ENCODE results near the gene DUS2. TPM values are rescaled to one million over a fixed set of nuclear protein-coding genes. Genes with fewer than 3 reads are reported as not detected.
A peak's percentile ranks its signal among the peaks of the same experiment; 100 is the strongest.
"Not testable (repeated sequence)": the region's sequence is repeated elsewhere in the genome, so short reads cannot be mapped to it uniquely, and the experiment has no call there.

Gene DUS2
- total and polyA plus RNA-seq, 11 donors, result 3.8 to 11.5 (median 7.2) TPM

- intact Hi-C loops (cut with DNase I), result loop anchor here in 3 of 10 donors (10.0 kb wide), 2 partner anchors 49 to 229 kb away; no protein-coding TSS in a partner anchor
- DNase-seq, result no peak
- WGBS, 4 donors, result 82 to 91% (median 90%) methylated on average over 5 of the region's 5 CpGs
- H3K27ac ChIP-seq, result peak overlapping the region in 1 of 12 donors; percentile 28
- H3K4me3 ChIP-seq, result no peak overlapping the region
- H3K36me3 ChIP-seq, result peaks cover 0 to 11% (median 0%) of the 10 kb centered on the region in 9 donors
- peaks cover 0 to 52% (median 16%) of the 10 kb centered on the region in 12 donors for H3K4me1 ChIP-seq
- no peaks in the 10 kb centered on the region for H3K9me3 ChIP-seq
- TF ChIP-seq CTCF (IDR thresholded peaks at IDR 0.05), result no peak
- TF ChIP-seq POLR2A (IDR thresholded peaks at IDR 0.05), result no peak
- H3K27me3 ChIP-seq, result no peaks in the 10 kb centered on the region
- no peak for ATAC-seq
Observed at GRCh38 chr16:67995423-67995822, 27.7 kb upstream of the DUS2 start.

GRCh38 chr16:67996666-67997065 is 26.4 kb upstream of the DUS2 start:
- H3K36me3 ChIP-seq, result peaks cover 0 to under 1% (median 0%) of the 10 kb centered on the region in 9 donors
- WGBS, 4 donors, result 93 to 97% (median 94%) methylated on average over 5 of the region's 5 CpGs
- DNase-seq, result no peak

GRCh38 chr16:67998231-67998778 is 24.8 kb upstream of the DUS2 start:
- Histone ChIP-seq H3K4me1 (peaks cover 0 to 62% (median 16%) of the 10 kb centered on the region in 12 donors), H3K4me3 (peak overlapping the region in 2 of 12 donors; percentile 28 to 56)
- H3K27me3 ChIP-seq, DNase-seq, H3K9me3 ChIP-seq, ATAC-seq, H3K36me3 ChIP-seq, H3K27ac ChIP-seq: not testable (repeated sequence)
- intact Hi-C loops (cut with DNase I), result loop anchor here in 3 of 10 donors (10.0 kb wide), 2 partner anchors 46 to 226 kb away; no protein-coding TSS in a partner anchor
- WGBS, 4 donors, result 93 to 98% (median 97%) methylated on average over 18 to 36 of the region's 36 CpGs

More at GRCh38 chr16:67996666-67997065, 26.4 kb upstream of the DUS2 start:
- TF ChIP-seq CTCF (IDR thresholded peaks at IDR 0.05) (no peak), POLR2A (IDR thresholded peaks at IDR 0.05) (no peak)
- Histone ChIP-seq H3K9me3 (no peaks in the 10 kb centered on the region), H3K4me3 (no peak overlapping the region), H3K27me3 (no peaks in the 10 kb centered on the region), H3K27ac (no peak overlapping the region), H3K4me1 (peaks cover 0 to 64% (median 19%) of the 10 kb centered on the region in 12 donors)
- intact Hi-C loops (cut with DNase I), result loop anchor here in 3 of 10 donors (10.0 kb wide), 2 partner anchors 48 to 228 kb away; no protein-coding TSS in a partner anchor
- ATAC-seq, result no peak

GRCh38 chr16:67998779-67999688 is 24.1 kb upstream of the DUS2 start, which contains the start of gene DPEP2:
Gene DPEP2, minus strand, starts transcription at chr16:67999484. Its CDS starts 6,272 bp downstream, at chr16:67993212.
- H3K27ac ChIP-seq, result peak within 1 kb of the TSS in 10 of 12 donors; percentile 45 to 94 (median 65)
- H3K36me3 ChIP-seq, H3K9me3 ChIP-seq, H3K27me3 ChIP-seq: not testable (repeated sequence)
- DNase-seq (peak in 2 of 5 donors; percentile 38 to 47), ATAC-seq (peak; percentile 48 to 84 (median 71))
- H3K4me1 ChIP-seq, result peaks cover 0 to 55% (median 9%) of the 10 kb centered on the region in 12 donors
- WGBS, 4 donors, result 75 to 83% (median 76%) methylated on average over 18 of the region's 18 CpGs
- peak within 1 kb of the TSS in 6 of 12 donors; percentile 12 to 56 (median 27) for H3K4me3 ChIP-seq
- intact Hi-C loops (cut with DNase I), result loop anchor here in 3 of 10 donors (10.0 kb wide), 2 partner anchors 46 to 226 kb away; no protein-coding TSS in a partner anchor
